ENCODE measurements around the gene CTXND2.

GRCh38 chr1:150875197-150876118, 11.5 kb upstream of the CTXND2 start:
- TF ChIP-seq CTCF (IDR thresholded peaks at IDR 0.05) (no peak), POLR2A (IDR thresholded peaks at IDR 0.05) (no peak)
